Lower leg skin (tissue), 3 donors: ENCODE data around the gene FGF12.

ENCODE experiments used
- POLR2A ChIP-seq, 2 donors: fragments of 450-650 bp; IDR thresholded peaks; one replicate each; pipeline ENCODE4 v1.6.1; 2016 to 2017; ENCODE audit warnings: antibody characterized with exemption in 2 of 2, mild to moderate bottlenecking in 1 of 2, moderate library complexity in 1 of 2
- TF ChIP-seq, protein P1 (sequence below), 3 donors: fragments of 450-650 bp; IDR thresholded peaks; one replicate each; pipeline ENCODE4 v1.5.1; 2016; ENCODE audit warnings: antibody characterized with exemption in 3 of 3, mild to moderate bottlenecking in 3 of 3, moderate library complexity in 2 of 3

DNA sequence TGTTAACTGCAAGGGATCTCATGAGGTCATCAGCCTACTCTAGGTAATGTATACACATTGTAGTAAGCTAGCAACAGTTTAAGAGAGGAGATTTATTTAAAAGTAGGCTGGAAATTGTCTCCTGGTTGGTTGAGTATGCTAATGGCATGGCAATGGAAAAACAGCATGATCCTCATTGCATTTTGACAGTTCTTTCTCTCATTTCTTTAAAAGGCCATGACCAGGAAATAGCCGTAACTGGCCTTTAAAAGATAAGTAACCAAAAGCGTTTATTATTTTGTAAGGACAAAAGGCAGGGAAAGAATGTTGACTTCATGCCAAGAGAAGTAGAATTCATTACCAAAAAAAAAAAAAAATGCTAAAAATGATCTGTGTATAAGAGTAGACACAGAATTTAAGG, 310.3 kb downstream of the FGF12 start:
- TF ChIP-seq POLR2A (IDR thresholded peaks at IDR 0.05), result no peak
- TF ChIP-seq, protein P1, sequence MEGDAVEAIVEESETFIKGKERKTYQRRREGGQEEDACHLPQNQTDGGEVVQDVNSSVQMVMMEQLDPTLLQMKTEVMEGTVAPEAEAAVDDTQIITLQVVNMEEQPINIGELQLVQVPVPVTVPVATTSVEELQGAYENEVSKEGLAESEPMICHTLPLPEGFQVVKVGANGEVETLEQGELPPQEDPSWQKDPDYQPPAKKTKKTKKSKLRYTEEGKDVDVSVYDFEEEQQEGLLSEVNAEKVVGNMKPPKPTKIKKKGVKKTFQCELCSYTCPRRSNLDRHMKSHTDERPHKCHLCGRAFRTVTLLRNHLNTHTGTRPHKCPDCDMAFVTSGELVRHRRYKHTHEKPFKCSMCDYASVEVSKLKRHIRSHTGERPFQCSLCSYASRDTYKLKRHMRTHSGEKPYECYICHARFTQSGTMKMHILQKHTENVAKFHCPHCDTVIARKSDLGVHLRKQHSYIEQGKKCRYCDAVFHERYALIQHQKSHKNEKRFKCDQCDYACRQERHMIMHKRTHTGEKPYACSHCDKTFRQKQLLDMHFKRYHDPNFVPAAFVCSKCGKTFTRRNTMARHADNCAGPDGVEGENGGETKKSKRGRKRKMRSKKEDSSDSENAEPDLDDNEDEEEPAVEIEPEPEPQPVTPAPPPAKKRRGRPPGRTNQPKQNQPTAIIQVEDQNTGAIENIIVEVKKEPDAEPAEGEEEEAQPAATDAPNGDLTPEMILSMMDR (IDR thresholded peaks at IDR 0.05), result no peak
